Measurements from ENCODE around the gene CAPN11. TPM values are rescaled to one million over a fixed set of nuclear protein-coding genes. Genes with fewer than 3 reads are reported as not detected.

The CAPN11 gene
- polyA plus RNA-seq (2012; ENCODE audit: insufficient read depth, insufficient read length), result not detected

- DNase-seq (ENCODE audit: low read depth, low spot score), result no peak
- no peak within 1 kb of the TSS for H3K4me3 ChIP-seq (ENCODE audit: low read length)
These were observed at the start of gene CAPN11 for GRCh38 chr6:44158770-44159228. TSS of gene CAPN11 (plus strand) at chr6:44158820. CDS start at chr6:44158849, 29 bp downstream.

GRCh38 chr6:44109212-44109611, 49.4 kb upstream of the CAPN11 start:
- DNase-seq (ENCODE audit: low read depth, low spot score), result no peak
- no peak overlapping the region for H3K4me3 ChIP-seq (ENCODE audit: low read length)

- DNase-seq (ENCODE audit: low read depth, low spot score), result no peak
- H3K4me3 ChIP-seq (ENCODE audit: low read length), result no peak overlapping the region
These were observed 48.5 kb upstream of the CAPN11 start for GRCh38 chr6:44110005-44110676.

GRCh38 chr6:44110966-44111365, 47.7 kb upstream of the CAPN11 start:
- no peak overlapping the region for H3K4me3 ChIP-seq (ENCODE audit: low read length)
- no peak for DNase-seq (ENCODE audit: low read depth, low spot score)

- no peak overlapping the region for H3K4me3 ChIP-seq (ENCODE audit: low read length)
- DNase-seq (ENCODE audit: low read depth, low spot score), result no peak
These were observed 46.9 kb upstream of the CAPN11 start for GRCh38 chr6:44111434-44112417.

GRCh38 chr6:44113414-44113813, 45.2 kb upstream of the CAPN11 start:
- DNase-seq (ENCODE audit: low read depth, low spot score), result no peak
- no peak overlapping the region for H3K4me3 ChIP-seq (ENCODE audit: low read length)

- H3K4me3 ChIP-seq (ENCODE audit: low read length), result no peak overlapping the region
These were observed 42.8 kb upstream of the CAPN11 start for GRCh38 chr6:44115866-44116265.

GRCh38 chr6:44116641-44117382, 41.8 kb upstream of the CAPN11 start:
- DNase-seq (ENCODE audit: low read depth, low spot score), result no peak
- no peak overlapping the region for H3K4me3 ChIP-seq (ENCODE audit: low read length)

More at GRCh38 chr6:44115866-44116265, 42.8 kb upstream of the CAPN11 start:
- peak; percentile 41 for DNase-seq (ENCODE audit: low read depth, low spot score)

- no peak overlapping the region for H3K4me3 ChIP-seq (ENCODE audit: low read length)
- DNase-seq (ENCODE audit: low read depth, low spot score), result no peak
These were observed 41.1 kb upstream of the CAPN11 start for GRCh38 chr6:44117397-44118128.

GRCh38 chr6:44119704-44120262, 38.8 kb upstream of the CAPN11 start:
- no peak for DNase-seq (ENCODE audit: low read depth, low spot score)
- H3K4me3 ChIP-seq (ENCODE audit: low read length), result no peak overlapping the region

- DNase-seq (ENCODE audit: low read depth, low spot score), result no peak
These were observed 37.8 kb upstream of the CAPN11 start for GRCh38 chr6:44120692-44121443.

GRCh38 chr6:44122801-44123200, 35.8 kb upstream of the CAPN11 start:
- peak overlapping the region; percentile 15 for H3K4me3 ChIP-seq (ENCODE audit: low read length)
- DNase-seq (ENCODE audit: low read depth, low spot score), result peak; percentile 77

More at GRCh38 chr6:44120692-44121443, 37.8 kb upstream of the CAPN11 start:
- no peak overlapping the region for H3K4me3 ChIP-seq (ENCODE audit: low read length)

GRCh38 chr6:44123544-44123943, 35.1 kb upstream of the CAPN11 start:
- H3K4me3 ChIP-seq (ENCODE audit: low read length), result no peak overlapping the region
- no peak for DNase-seq (ENCODE audit: low read depth, low spot score)

GRCh38 chr6:44126320-44127149, 32.1 kb upstream of the CAPN11 start:
- peak; percentile 19 for DNase-seq (ENCODE audit: low read depth, low spot score)
- H3K4me3 ChIP-seq (ENCODE audit: low read length), result peak overlapping the region; percentile 89

- DNase-seq (ENCODE audit: low read depth, low spot score), result peak; percentile 80
- H3K4me3 ChIP-seq (ENCODE audit: low read length), result peak within 1 kb of the TSS; percentile 89
These were observed 31.2 kb upstream of the CAPN11 start, which contains the start of the genes MRPL14 and TMEM63B for GRCh38 chr6:44127186-44128019. TSS of gene MRPL14 (minus strand) at chr6:44127452. CDS start at chr6:44116611, 10,841 bp downstream. TSS of gene TMEM63B (plus strand) at chr6:44127554. CDS start at chr6:44134585, 7,031 bp downstream.

Data from Jurkat, Clone E6-1 (cell line).